Uterus (tissue), 4 donors: ENCODE results near the gene RPS6KA1. TPM values are rescaled to one million over a fixed set of nuclear protein-coding genes. Genes with fewer than 3 reads are reported as not detected.

Experiments
- DNase-seq, 2 donors: peaks; one replicate each; pipeline ENCODE4 v3.0.0-alpha.2; 2019 to 2020
- H3K27ac ChIP-seq, 2 donors: fragments of 200-600 bp; sonication (generic); 1 replicate in 1 of 2; 2 replicates in 1 of 2; pipeline ENCODE4 v1.5.1; 2016 to 2018
- H3K27me3 ChIP-seq, 2 donors: fragments of 200-600 bp; sonication (generic); one replicate each; pipeline ENCODE4 v1.5.1; 2018 to 2019; ENCODE audit warnings: control low read depth in 1 of 2
- H3K36me3 ChIP-seq, 2 donors: fragments of 200-600 bp; sonication (generic); one replicate each; pipeline ENCODE4 v1.5.1; 2019; ENCODE audit warnings: control low read depth in 1 of 2
- H3K4me1 ChIP-seq, 2 donors: fragments of 200-600 bp; sonication (generic); one replicate each; pipeline ENCODE4 v1.5.1; 2018 to 2019; ENCODE audit warnings: control low read depth in 1 of 2
- H3K4me3 ChIP-seq, 2 donors: fragments of 200-600 bp; sonication (generic); 1 replicate in 1 of 2; 2 replicates in 1 of 2; pipeline ENCODE4 v1.5.1; 2018 to 2019; ENCODE audit warnings: mild to moderate bottlenecking in 1 of 2
- H3K9me3 ChIP-seq, 2 donors: fragments of 200-600 bp; sonication (generic); one replicate each; pipeline ENCODE4 v1.5.1; 2019; ENCODE audit warnings: control low read depth in 1 of 2
- CTCF ChIP-seq, 4 experiments: fragments of 200-600 bp in 2 of 4; fragments of 450-650 bp in 2 of 4; sonication (generic) in 2 of 4; IDR thresholded peaks; one replicate each; pipeline ENCODE4 v1.5.1; 2016 to 2019; ENCODE audit warnings: antibody characterized with exemption in 4 of 4, mild to moderate bottlenecking in 2 of 4, moderate library complexity in 1 of 4
- POLR2A ChIP-seq, 2 donors: fragments of 450-650 bp; IDR thresholded peaks; one replicate each; pipeline ENCODE4 v1.6.1; 2016; ENCODE audit warnings: antibody characterized with exemption in 2 of 2, mild to moderate bottlenecking in 1 of 2, moderate library complexity in 1 of 2
- intact Hi-C: fragments of 100-400 bp; cut with DNase I; formaldehyde crosslinking; loops from one replicate; pipeline ENCODE4 v1.15.1; 2023; ENCODE audit warnings: low total_unique reads
- total RNA-seq, 4 donors: library from RNA; depleted of rRNA in 3 of 4; stranded (reverse); fragments of >200 nt in 3 of 4; gene quantifications; one replicate each; pipeline versions ENCODE4 v1.1.0 to v1.2.4, GENCODE V29; 2014 to 2023
- donor health status: DM: yes; HTN: yes; CAD: no.

RPS6KA1 gene
- total RNA-seq: 10 to 100 TPM; 10.8 to 51.8 (median 14.6) TPM

GRCh38 chr1:26529655-26530409 is at the start of gene RPS6KA1:
Gene RPS6KA1, plus strand, starts transcription at chr1:26529761. Its CDS starts 160 bp downstream, at chr1:26529921.
- no peaks in the 10 kb centered on the region for H3K27me3 ChIP-seq
- peak within 1 kb of the TSS; percentile 14 to 67 for H3K4me3 ChIP-seq
- H3K36me3 ChIP-seq: no peaks in the 10 kb centered on the region
- TF ChIP-seq CTCF (IDR thresholded peaks at IDR 0.05) (no peak), POLR2A (IDR thresholded peaks at IDR 0.05) (peak; percentile 40 to 83)
- H3K27ac ChIP-seq: peak within 1 kb of the TSS in 1 of 2 donors; percentile 61
- peak; percentile 33 to 49 for DNase-seq
- intact Hi-C loops: no loop called here
- no peaks in the 10 kb centered on the region for H3K9me3 ChIP-seq
- H3K4me1 ChIP-seq: no peaks in the 10 kb centered on the region

DNA sequence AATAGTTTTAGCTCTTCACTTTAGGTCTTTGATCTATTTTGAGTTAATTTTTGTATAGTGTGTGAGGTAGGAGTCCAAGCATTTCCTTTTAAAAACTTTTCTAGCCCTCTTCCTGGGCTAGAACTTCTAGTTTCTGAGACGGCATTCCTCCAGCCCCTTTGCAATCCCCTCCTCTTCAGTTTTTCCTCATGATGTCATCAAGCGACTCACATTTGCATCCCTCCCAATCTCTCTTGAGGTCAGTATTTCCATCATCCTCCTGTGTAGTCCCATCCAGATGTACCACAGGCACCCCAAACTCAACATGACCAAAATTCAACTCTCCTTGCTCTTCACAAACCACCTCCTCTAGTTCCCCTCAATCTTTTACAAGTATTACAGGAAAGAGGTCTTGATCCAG is 46.6 kb upstream of the RPS6KA1 start:
- intact Hi-C loops: no loop called here
- no peak for DNase-seq
- H3K4me3 ChIP-seq: no peak overlapping the region

GRCh38 chr1:26483980-26484379 is 45.6 kb upstream of the RPS6KA1 start:
- no peak for DNase-seq
- TF ChIP-seq CTCF (IDR thresholded peaks at IDR 0.05) (no peak), POLR2A (IDR thresholded peaks at IDR 0.05) (no peak)
- intact Hi-C loops: no loop called here
- H3K27ac ChIP-seq: no peak overlapping the region
- no peaks in the 10 kb centered on the region for H3K36me3 ChIP-seq
- H3K27me3 ChIP-seq: no peaks in the 10 kb centered on the region
- no peaks in the 10 kb centered on the region for H3K9me3 ChIP-seq
- H3K4me3 ChIP-seq: no peak overlapping the region
- no peaks in the 10 kb centered on the region for H3K4me1 ChIP-seq

More for the DNA sequence above, 46.6 kb upstream of the RPS6KA1 start:
- no peaks in the 10 kb centered on the region for H3K27me3 ChIP-seq
- H3K4me1 ChIP-seq: no peaks in the 10 kb centered on the region
- no peaks in the 10 kb centered on the region for H3K9me3 ChIP-seq
- TF ChIP-seq POLR2A (IDR thresholded peaks at IDR 0.05): no peak
- no peak for TF ChIP-seq CTCF (IDR thresholded peaks at IDR 0.05)
- H3K27ac ChIP-seq: no peak overlapping the region
- no peaks in the 10 kb centered on the region for H3K36me3 ChIP-seq

GRCh38 chr1:26490155-26490554 is 39.4 kb upstream of the RPS6KA1 start:
- intact Hi-C loops: no loop called here
- no peaks in the 10 kb centered on the region for H3K27me3 ChIP-seq
- TF ChIP-seq CTCF (IDR thresholded peaks at IDR 0.05) (no peak), POLR2A (IDR thresholded peaks at IDR 0.05) (no peak)
- no peak overlapping the region for H3K27ac ChIP-seq
- no peaks in the 10 kb centered on the region for H3K9me3 ChIP-seq
- H3K4me1 ChIP-seq: no peaks in the 10 kb centered on the region
- H3K36me3 ChIP-seq: no peaks in the 10 kb centered on the region
- no peak for DNase-seq
- no peak overlapping the region for H3K4me3 ChIP-seq

DNA sequence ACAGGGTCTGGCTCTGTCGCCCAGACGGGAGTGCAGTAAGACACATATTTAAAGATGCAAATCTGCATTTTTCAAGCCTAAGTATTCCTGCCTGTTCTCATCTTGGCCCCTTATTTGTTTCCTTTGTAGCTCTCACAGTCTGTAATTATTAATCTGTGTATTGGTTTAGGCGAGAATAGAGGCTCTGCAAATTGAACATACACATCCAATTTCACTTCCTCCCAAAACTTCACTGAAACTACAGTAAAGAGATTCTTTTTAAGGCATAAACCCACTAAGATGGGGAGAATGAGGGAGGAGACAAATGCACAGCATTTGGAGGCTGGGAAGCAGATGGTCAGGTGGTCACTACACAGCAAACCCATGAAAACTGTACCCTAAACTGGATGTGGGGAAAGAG is 36.3 kb upstream of the RPS6KA1 start:
- DNase-seq: no peak
- no peak overlapping the region for H3K4me3 ChIP-seq
- H3K9me3 ChIP-seq: no peaks in the 10 kb centered on the region
- no peak overlapping the region for H3K27ac ChIP-seq
- TF ChIP-seq POLR2A (IDR thresholded peaks at IDR 0.05) (no peak), CTCF (IDR thresholded peaks at IDR 0.05) (no peak)
- H3K4me1 ChIP-seq: no peaks in the 10 kb centered on the region
- no peaks in the 10 kb centered on the region for H3K36me3 ChIP-seq
- no peaks in the 10 kb centered on the region for H3K27me3 ChIP-seq
- intact Hi-C loops: no loop called here
